ENCODE data around the gene GUCY2F.

DNA sequence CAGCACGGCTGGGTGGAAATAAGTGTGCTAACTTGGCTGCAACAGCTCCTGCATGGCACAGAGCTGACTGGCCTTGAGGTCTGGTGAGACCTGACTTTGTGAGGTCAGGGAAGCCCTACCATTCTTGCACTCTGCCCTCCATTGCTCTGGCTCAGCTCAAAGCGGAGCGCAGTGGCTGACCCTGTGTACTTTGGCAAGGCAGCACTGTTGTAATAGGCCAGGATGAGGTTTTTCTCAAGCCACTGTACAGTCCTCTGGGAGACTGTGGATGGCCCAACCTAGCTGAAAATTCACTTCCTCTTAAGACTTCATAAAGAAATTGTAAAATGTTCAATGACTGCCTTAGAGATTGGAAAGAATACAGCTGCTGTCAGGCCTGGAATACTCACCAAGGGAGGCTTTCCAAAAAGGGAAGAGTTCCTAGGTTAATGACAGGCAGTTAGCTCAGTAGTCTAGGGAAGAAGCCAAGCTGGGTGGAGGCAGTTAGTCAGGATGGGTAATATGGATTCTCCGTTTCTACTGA is 129.8 kb downstream of the GUCY2F start:
- TF ChIP-seq POLR2AphosphoS5 (IDR thresholded peaks at IDR 0.05; ENCODE audit: low read depth, low read length) (no peak), SIN3A (IDR thresholded peaks at IDR 0.05; ENCODE audit: borderline replicate concordance, insufficient read depth, low read length) (no peak)
- TF ChIP-seq, protein P1, sequence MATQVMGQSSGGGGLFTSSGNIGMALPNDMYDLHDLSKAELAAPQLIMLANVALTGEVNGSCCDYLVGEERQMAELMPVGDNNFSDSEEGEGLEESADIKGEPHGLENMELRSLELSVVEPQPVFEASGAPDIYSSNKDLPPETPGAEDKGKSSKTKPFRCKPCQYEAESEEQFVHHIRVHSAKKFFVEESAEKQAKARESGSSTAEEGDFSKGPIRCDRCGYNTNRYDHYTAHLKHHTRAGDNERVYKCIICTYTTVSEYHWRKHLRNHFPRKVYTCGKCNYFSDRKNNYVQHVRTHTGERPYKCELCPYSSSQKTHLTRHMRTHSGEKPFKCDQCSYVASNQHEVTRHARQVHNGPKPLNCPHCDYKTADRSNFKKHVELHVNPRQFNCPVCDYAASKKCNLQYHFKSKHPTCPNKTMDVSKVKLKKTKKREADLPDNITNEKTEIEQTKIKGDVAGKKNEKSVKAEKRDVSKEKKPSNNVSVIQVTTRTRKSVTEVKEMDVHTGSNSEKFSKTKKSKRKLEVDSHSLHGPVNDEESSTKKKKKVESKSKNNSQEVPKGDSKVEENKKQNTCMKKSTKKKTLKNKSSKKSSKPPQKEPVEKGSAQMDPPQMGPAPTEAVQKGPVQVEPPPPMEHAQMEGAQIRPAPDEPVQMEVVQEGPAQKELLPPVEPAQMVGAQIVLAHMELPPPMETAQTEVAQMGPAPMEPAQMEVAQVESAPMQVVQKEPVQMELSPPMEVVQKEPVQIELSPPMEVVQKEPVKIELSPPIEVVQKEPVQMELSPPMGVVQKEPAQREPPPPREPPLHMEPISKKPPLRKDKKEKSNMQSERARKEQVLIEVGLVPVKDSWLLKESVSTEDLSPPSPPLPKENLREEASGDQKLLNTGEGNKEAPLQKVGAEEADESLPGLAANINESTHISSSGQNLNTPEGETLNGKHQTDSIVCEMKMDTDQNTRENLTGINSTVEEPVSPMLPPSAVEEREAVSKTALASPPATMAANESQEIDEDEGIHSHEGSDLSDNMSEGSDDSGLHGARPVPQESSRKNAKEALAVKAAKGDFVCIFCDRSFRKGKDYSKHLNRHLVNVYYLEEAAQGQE (IDR thresholded peaks at IDR 0.05; ENCODE audit: insufficient read depth in 1 of 2, low read depth in 2 of 2, low read length in 2 of 2), result no peak
